Type B pancreatic cell (in vitro differentiated cells): Measurements from ENCODE around the gene HPN. TPM values are rescaled to one million over a fixed set of nuclear protein-coding genes. Genes with fewer than 3 reads are reported as not detected.

ENCODE experiments used
- DNase-seq: peaks from one replicate; pipeline ENCODE4 v3.0.0; 2021; ENCODE audit warnings: mixed read lengths; ENCODE audit not compliant: unreplicated experiment; ENCODE audit errors: extremely low spot score
- H3K27ac Mint-ChIP-seq: 2 replicates; pipeline ENCODE4 v1.8.0; 2021; ENCODE audit warnings: mild to moderate bottlenecking, mixed read lengths
- H3K27me3 Mint-ChIP-seq: 2 replicates; pipeline ENCODE4 v1.8.0; 2021; ENCODE audit warnings: mixed read lengths
- H3K36me3 Mint-ChIP-seq: 2 replicates; pipeline ENCODE4 v1.8.0; 2021; ENCODE audit warnings: mixed read lengths
- H3K4me1 Mint-ChIP-seq: one replicate; pipeline ENCODE4 v1.8.0; 2021; ENCODE audit warnings: mixed read lengths; ENCODE audit not compliant: unreplicated experiment
- H3K4me3 Mint-ChIP-seq: 2 replicates; pipeline ENCODE4 v1.8.0; 2021; ENCODE audit warnings: mild to moderate bottlenecking, mixed read lengths
- H3K9me3 Mint-ChIP-seq: 2 replicates; pipeline ENCODE4 v1.8.0; 2021; ENCODE audit warnings: mixed read lengths
- CTCF ChIP-seq: fragments of 200-600 bp; sonication (generic); conservative IDR thresholded peaks from 2 replicates; pipeline ENCODE4 v1.5.0; 2021; ENCODE audit warnings: antibody characterized with exemption, mild to moderate bottlenecking
- total RNA-seq: library from RNA; stranded (reverse); gene quantifications from 2 replicates; pipeline ENCODE4 v1.2.1, GENCODE V29; 2021; ENCODE audit warnings: low replicate concordance

HPN gene
- total RNA-seq, 1 donor from 2014 or later = 15.1 TPM

- Mint-ChIP-seq H3K9me3 (no peaks in the 10 kb centered on the region), H3K27me3 (no peaks in the 10 kb centered on the region), H3K4me1 (peaks cover 33% of the 10 kb centered on the region), H3K36me3 (no peaks in the 10 kb centered on the region), H3K27ac (peak overlapping the region; percentile 78), H3K4me3 (peak overlapping the region; percentile 87)
- TF ChIP-seq CTCF = peak; percentile 99
- DNase-seq = peak; percentile 85
Measured at GRCh38 chr19:35114353-35115176, 73.0 kb downstream of the HPN start.

- Mint-ChIP-seq H3K27me3 (no peaks in the 10 kb centered on the region), H3K4me1 (peaks cover 33% of the 10 kb centered on the region), H3K36me3 (no peaks in the 10 kb centered on the region), H3K27ac (peak within 1 kb of the TSS; percentile 91), H3K4me3 (peak within 1 kb of the TSS; percentile 87), H3K9me3 (no peaks in the 10 kb centered on the region)
- TF ChIP-seq CTCF = no peak
- DNase-seq = no peak
Measured at GRCh38 chr19:35115177-35115951, 73.8 kb downstream of the HPN start, which contains the start of gene FXYD3. FXYD3 (plus strand) TSS chr19:35115823; CDS start chr19:35119377, 3,554 bp downstream.

Other genes with a start within 250 kb of the HPN start
- gene ZNF30, start 114.8 kb upstream of the HPN start, total RNA-seq = 4.0 and 6.9 TPM in 2 replicates
- 5.8 and 6.5 TPM in 2 replicates for gene ZNF792, start 77.5 kb upstream of the HPN start, total RNA-seq
- gene GRAMD1A, start 41.4 kb upstream of the HPN start, total RNA-seq = 35.2 and 79.6 TPM in 2 replicates
- gene SCN1B, start 11.3 kb upstream of the HPN start, total RNA-seq = 0.88 and 1.1 TPM in 2 replicates
- 77.5 and 157 TPM in 2 replicates for gene FXYD3, start 74.1 kb downstream of the HPN start, total RNA-seq
- gene LGI4, start 93.3 kb downstream of the HPN start, total RNA-seq = 0.21 and 2.2 TPM in 2 replicates
- 2.0 and 5.3 TPM in 2 replicates for gene FXYD1, start 97.1 kb downstream of the HPN start, total RNA-seq
- 1.5 TPM in 1 of 2 replicates, not detected in the other for gene FXYD7, start 101.5 kb downstream of the HPN start, total RNA-seq
- gene FXYD5, start 113.0 kb downstream of the HPN start, total RNA-seq = 24.2 and 92.8 TPM in 2 replicates
- gene FAM187B, start 187.0 kb downstream of the HPN start, total RNA-seq = not detected in 2 replicates
- 78.5 and 155 TPM in 2 replicates for gene LSR, start 207.3 kb downstream of the HPN start, total RNA-seq
- 107 and 133 TPM in 2 replicates for gene USF2, start 227.2 kb downstream of the HPN start, total RNA-seq
- 0.59 and 1.2 TPM in 2 replicates for gene HAMP, start 240.8 kb downstream of the HPN start, total RNA-seq